ENCODE data around the gene RAET1G. TPM values are rescaled to one million over a fixed set of nuclear protein-coding genes. Genes with fewer than 3 reads are reported as not detected.
"Not testable (repeated sequence)": the region's sequence is repeated elsewhere in the genome, so short reads cannot be mapped to it uniquely, and the experiment has no call there.

RAET1G gene, protein sequence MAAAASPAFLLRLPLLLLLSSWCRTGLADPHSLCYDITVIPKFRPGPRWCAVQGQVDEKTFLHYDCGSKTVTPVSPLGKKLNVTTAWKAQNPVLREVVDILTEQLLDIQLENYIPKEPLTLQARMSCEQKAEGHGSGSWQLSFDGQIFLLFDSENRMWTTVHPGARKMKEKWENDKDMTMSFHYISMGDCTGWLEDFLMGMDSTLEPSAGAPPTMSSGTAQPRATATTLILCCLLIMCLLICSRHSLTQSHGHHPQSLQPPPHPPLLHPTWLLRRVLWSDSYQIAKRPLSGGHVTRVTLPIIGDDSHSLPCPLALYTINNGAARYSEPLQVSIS
- not detected in 2 replicates for total RNA-seq (2014; rRNA removed; shearing (Covaris generic))

DNA sequence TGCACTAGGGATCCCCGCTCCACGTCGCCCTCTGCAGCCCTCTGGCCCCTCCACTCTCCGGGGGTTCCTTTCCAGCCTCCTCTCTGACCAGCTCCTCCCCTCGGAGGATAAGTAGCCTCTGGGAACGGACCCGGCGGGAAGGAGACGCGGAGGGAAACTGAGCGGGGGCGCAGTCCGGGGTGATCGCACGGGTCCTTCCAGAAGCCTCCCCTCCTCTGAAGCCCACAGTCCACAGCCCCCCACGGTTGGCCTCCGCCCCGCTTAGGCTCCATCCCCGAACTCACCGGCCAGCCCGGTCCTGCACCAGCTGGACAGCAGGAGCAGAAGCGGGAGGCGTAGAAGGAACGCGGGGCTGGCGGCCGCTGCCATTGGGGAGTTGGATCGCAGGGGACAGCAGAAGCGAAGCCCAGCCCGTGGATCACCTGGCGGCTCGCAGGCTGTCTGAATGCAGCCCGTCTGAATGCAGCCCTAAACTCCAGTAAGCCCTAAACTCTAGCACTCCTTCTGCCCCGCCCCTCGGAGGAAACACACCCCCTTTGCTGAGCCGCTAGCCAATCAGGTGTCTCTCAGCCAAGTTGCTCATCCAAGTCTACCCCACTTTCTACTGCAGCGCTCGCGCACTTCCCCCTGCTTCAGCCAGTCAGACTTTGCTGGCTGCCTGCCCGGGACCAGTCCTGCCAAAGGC lies at the start of gene RAET1G:
Gene RAET1G, minus strand, starts transcription at position 480 of the 685 bp plus-strand sequence. Its CDS starts 111 bp downstream, at position 369.
- Histone ChIP-seq H3K27ac (no peak within 1 kb of the TSS), H3K27me3 (peaks cover 5% of the 10 kb centered on the region; the same call in 1 of the 2 replicates), H3K36me3 (no peaks in the 10 kb centered on the region), H3K9me3 (replicated peaks) (no peaks in the 10 kb centered on the region), H3K4me3 (peak within 1 kb of the TSS; percentile 55), H3K4me1 (peaks cover 3% of the 10 kb centered on the region; the same call in 1 of the 2 replicates)
- DNase-seq: peak; percentile 93 to 94

DNA sequence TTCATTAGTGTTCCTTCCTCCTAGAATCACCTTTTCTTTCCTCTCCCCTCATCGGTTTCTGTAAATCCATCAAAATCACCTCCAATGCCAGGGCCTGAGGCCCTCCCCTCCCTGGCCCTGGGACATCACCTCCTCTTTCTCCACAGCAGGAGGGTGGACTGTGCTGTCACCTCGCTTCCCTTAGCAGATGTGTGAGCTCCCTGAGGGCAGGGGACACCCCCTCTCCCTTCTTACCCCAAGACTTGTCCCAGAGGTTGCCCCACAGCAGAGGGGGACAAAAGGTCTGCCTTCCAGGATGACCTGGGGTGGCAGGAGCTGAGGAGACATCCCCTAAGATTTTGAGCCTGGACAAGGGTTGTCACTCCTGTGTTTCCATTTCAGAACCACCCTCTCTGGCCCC lies 46.7 kb upstream of the RAET1G start:
- Histone ChIP-seq H3K27me3 (peaks cover 5% of the 10 kb centered on the region; the same call in 1 of the 2 replicates), H3K27ac (no peak overlapping the region), H3K4me3 (no peak overlapping the region), H3K9me3 (replicated peaks) (no peaks in the 10 kb centered on the region), H3K4me1 (no peaks in the 10 kb centered on the region), H3K36me3 (no peaks in the 10 kb centered on the region)
- no peak for DNase-seq

DNA sequence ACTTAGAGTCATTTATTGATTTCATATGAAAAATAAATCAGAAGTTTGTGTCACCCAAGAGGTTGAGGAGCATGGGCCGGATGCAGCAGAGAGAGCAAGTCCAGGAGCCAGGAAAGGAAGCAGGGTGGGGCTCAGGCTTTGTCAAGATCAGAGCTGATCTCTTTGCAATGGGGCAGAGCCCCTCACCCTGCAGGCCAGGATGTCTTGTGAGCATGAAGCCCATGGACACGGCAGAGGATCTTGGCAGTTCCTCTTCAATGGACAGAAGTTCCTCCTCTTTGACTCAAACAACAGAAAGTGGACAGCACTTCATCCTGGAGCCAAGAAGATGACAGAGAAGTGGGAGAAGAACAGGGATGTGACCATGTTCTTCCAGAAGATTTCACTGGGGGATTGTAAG lies 46.0 kb upstream of the RAET1G start:
- H3K4me3 ChIP-seq; H3K36me3 ChIP-seq; H3K27ac ChIP-seq; DNase-seq; H3K4me1 ChIP-seq; H3K9me3 ChIP-seq (replicated peaks); H3K27me3 ChIP-seq: not testable (repeated sequence)

DNA sequence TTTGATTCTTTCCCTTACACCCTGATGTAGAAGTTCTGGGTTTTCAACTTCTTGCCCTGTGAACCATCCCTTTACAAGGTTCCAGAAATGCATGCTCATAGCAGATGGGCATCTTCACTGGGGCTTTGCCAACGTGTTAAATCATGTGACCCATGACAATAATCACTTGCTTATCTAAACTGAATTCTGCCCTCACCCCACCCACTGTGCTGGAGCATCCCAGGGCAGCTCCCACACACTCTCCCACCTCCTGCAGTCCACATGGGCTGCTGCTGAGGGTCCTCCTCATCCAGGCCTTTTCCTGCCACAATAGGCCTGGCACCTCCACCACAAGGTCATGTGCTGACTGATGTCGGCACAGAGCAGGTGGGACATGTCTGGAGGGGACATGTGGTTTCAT lies 45.1 kb upstream of the RAET1G start:
- DNase-seq; H3K27me3 ChIP-seq; H3K4me3 ChIP-seq; H3K9me3 ChIP-seq (replicated peaks); H3K27ac ChIP-seq; H3K4me1 ChIP-seq; H3K36me3 ChIP-seq: not testable (repeated sequence)

DNA sequence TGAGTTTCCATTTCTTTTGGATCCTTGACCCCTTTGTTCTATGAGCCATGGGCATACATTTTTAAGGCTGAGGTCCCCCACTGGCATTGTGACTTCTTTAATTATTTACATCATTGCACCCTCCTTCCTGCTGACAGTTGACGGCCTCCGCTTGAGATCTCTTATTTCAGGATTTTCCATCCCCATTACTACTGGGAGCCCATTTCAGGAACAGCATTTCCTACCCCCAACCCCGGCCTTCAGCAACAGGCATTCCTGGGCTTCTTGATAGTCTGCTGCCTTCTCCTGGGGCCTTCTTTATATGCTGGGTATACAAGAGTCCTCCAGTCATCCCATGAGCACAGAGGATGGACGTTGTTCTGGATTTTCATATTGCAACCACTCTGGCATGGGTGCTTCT lies 44.7 kb upstream of the RAET1G start:
- H3K4me1 ChIP-seq: peaks cover 5% of the 10 kb centered on the region
- no peaks in the 10 kb centered on the region for H3K9me3 ChIP-seq (replicated peaks)
- H3K4me3 ChIP-seq: no peak overlapping the region
- no peak for DNase-seq
- H3K27me3 ChIP-seq: no peaks in the 10 kb centered on the region
- no peaks in the 10 kb centered on the region for H3K36me3 ChIP-seq
- H3K27ac ChIP-seq: no peak overlapping the region

DNA sequence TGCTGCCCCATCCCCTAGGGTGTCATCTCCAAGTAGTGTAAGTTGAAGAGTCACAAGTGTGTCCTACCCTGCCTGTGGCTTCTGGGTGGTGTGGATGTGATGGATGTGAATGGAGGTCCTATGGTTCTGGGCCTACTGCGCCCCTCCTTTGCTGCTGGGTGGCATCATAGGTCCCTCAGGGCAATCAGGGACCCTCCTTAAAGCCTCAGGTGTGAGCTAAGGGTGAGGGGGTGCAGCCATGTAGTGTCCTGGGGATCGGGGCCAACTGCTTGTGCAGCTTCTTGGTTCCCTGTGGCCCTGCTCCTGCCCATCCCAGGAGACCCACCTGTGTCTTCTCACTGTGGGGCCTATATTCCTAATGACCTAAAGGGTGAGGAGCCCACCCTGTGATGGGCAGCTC lies 43.4 kb upstream of the RAET1G start:
- not testable (repeated sequence) for H3K27me3 ChIP-seq; DNase-seq; H3K4me3 ChIP-seq; H3K9me3 ChIP-seq (replicated peaks); H3K36me3 ChIP-seq; H3K27ac ChIP-seq
- peaks cover 14% of the 10 kb centered on the region for H3K4me1 ChIP-seq

DNA sequence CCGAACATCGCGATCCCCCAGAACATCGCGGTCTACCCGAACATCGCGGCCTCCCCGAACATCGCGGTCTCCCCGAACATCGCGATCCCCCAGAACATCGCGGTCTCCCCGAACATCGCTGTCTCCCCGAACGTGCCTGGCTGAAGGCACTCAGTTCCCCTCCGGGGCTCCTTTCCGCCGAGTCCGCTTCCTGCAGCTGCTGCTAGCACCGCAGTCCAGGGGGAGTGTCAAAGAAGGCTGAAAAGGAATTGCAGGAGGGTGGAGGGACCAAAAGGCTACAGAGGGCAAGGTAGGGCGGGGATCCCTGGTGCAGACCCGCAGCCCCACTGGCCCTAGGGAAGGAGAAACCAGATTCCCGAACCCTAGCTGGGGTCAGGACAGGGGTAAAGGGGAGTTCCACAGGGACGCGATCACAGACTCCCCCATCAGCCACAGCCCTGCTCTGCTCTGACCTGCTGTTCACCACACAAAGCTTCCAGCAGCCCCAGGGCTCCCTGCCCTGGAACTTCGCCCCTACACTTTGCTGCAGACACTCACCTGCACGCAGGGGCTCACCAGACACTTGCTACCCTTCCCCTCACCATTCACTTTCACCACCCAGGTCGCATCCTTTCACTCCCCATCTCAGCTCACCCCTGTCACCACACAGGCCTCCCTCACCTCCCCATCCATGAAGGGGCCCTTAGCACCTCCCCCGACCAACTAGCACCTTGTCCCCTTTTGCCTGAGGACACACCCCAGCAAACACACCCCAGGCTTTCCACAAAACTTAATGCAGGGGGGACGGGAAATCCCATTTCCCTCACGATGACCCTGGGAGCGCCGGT lies 42.5 kb upstream of the RAET1G start:
- Histone ChIP-seq H3K4me3 (peak overlapping the region; percentile 62), H3K27me3 (0 out of 2 replicates have a peak, but pooled peaks cover 1% of the 10 kb centered on the region), H3K36me3 (no peaks in the 10 kb centered on the region), H3K27ac (no peak overlapping the region), H3K4me1 (peaks cover 14% of the 10 kb centered on the region), H3K9me3 (replicated peaks) (no peaks in the 10 kb centered on the region)
- DNase-seq: peak; percentile 34 to 43

DNA sequence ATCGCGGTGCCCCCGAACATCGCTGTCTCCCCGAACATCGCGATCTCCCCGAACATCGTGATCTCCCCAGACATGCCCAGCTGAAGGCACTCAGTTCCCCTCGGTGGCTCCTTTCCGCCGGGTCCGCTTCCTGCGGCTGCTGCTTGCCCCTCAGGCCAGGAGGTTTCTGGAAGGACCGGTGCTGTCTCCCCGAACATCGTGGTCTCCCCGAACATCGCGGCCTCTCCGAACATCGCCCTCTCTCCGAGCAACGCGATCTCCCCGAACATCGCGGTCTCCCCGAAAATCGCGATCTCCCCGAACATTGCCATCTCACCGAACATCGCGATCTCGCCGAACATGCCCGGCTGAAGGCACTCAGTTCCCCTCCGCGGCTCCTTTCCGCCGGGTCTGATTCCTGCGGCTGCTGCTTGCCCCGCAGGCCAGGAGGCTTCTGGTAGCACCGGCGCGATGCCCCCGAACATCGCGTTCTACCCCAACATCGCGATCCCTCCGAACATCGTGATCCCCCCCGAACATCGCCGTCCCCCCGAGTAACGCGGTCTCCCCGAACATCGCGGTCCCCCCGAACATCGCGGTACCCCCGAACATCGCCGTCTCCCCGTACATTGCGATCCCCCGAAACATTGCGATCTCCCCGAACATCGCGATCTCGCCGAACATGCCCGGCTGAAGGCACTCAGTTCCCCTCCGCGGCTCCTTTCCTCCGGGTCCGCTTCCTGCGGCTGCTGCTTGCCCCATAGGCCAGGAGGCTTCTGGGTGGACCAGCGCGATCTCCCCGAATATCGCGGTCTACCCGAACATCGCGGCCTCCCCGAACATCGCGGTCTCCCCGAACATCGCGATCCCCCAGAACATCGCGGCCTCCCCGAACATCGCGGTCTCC lies 41.6 kb upstream of the RAET1G start:
- no peaks in the 10 kb centered on the region for H3K36me3 ChIP-seq

DNA sequence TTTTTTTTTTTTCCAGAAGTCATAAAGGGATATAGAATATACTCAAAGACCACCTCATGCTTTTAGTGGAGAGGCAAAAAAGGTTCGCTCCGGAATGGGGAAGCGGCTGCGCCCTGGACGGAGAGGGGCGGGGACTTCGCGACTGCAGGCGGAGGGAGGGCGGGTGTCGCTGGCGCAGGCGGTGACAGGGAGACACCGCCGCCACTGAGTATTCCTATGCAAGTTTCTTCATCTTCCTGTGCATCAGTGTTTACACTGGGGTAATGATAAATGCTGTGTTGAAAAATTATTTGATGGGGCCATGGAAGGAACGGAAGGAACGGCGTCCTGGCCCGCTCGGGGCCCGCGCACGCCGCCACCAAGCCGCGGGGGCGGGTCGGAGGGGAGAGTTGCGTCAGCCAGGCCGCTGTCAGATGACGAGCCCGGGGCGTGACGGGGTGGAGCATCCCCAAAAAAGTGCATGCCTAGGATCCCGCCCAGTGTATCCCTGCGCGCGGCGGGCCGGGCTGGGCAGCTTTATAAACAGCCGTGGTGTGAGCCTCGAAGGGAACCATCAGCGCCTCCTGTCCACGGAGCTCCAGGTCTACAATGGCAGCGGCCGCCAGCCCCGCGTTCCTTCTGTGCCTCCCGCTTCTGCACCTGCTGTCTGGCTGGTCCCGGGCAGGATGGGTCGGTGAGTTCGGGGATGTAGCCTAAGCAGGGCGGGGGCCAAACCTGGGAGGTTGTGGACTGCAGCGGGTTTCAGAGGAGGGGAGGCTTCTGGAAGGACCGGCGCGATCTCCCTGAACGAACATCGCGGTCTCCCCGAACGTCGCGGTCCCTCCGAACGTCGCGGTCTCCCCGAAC lies 40.8 kb upstream of the RAET1G start, which contains the start of gene ULBP1:
Gene ULBP1, plus strand, starts transcription at position 482 of the 846 bp plus-strand sequence. Its CDS starts 107 bp downstream, at position 589.
- H3K27me3 ChIP-seq: 0 out of 2 replicates have a peak, but pooled peaks cover 4% of the 10 kb centered on the region
- H3K36me3 ChIP-seq: no peaks in the 10 kb centered on the region
- peaks cover 14% of the 10 kb centered on the region for H3K4me1 ChIP-seq
- H3K27ac ChIP-seq: peak within 1 kb of the TSS; percentile 31
- DNase-seq: peak; percentile 93 to 94
- H3K9me3 ChIP-seq (replicated peaks): no peaks in the 10 kb centered on the region
- peak within 1 kb of the TSS; percentile 62 for H3K4me3 ChIP-seq

More for the DNA sequence above, 41.6 kb upstream of the RAET1G start:
- 0 out of 2 replicates have a peak, but pooled peaks cover 4% of the 10 kb centered on the region for H3K27me3 ChIP-seq
- no peaks in the 10 kb centered on the region for H3K9me3 ChIP-seq (replicated peaks)
- no peak for DNase-seq
- H3K4me3 ChIP-seq: peak overlapping the region; percentile 62
- H3K4me1 ChIP-seq: peaks cover 14% of the 10 kb centered on the region
- no peak overlapping the region for H3K27ac ChIP-seq

DNA sequence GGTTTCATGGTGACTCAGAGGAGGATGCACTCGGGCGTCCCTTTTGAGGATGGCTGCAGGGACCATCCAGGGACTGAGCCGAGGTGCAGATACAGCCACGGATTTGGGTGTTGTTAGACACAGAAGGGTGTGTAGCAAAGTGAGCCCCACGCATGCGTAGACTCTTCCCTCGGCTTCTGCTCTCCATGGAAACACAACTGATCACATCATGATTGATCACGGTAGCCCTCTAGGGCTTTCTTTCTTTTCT lies 40.2 kb upstream of the RAET1G start:
- DNase-seq: peak; percentile 79 to 86
- peaks cover 14% of the 10 kb centered on the region for H3K4me1 ChIP-seq
- peak overlapping the region; percentile 62 for H3K4me3 ChIP-seq

DNA sequence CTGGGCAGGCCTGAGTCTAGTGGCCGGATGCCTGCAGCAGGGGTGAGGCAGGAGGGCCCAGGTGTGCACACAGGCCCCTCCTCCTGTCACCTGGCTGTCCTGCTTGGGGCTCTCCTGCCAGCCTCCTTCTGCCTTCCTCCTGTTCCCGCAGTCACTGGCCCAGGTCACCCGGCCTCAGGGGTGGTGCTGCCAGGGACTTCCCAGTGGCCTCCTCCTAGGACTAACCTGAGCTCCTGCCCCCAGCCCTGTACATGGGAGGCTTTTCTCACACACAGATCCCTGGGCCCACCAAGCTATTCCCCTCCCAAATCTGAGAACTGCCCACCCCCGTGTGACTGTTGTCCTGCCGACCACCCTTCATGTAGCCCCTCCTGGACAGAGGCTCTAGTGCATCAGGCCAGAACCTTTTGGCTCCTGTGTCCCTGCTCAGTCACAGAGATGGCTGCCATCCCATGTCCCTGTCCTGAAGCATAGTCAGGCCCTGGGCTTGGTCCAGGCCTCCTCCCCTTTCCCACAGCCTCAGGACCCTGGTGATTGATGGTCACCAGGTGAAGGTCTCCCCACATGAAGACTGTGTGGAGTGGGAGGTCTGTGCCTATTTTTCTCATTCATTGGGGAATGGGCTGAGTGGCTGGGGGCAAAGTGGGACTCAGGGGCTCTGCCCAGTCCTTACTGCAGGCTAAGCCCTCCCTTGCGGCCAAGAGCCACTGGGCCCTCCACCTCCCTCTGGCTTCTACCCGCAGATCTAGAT lies 39.7 kb upstream of the RAET1G start:
- Histone ChIP-seq H3K27ac (no peak overlapping the region; the same call in 1 of the 2 replicates), H3K36me3 (no peaks in the 10 kb centered on the region), H3K27me3 (0 out of 2 replicates have a peak, but pooled peaks cover 4% of the 10 kb centered on the region), H3K4me1 (peaks cover 14% of the 10 kb centered on the region), H3K9me3 (replicated peaks) (no peaks in the 10 kb centered on the region), H3K4me3 (peak overlapping the region; percentile 62)
- DNase-seq: peak in 1 of 2 experiments; percentile 30

More for the DNA sequence above, 40.2 kb upstream of the RAET1G start:
- H3K36me3 ChIP-seq: no peaks in the 10 kb centered on the region
- H3K27me3 ChIP-seq: 0 out of 2 replicates have a peak, but pooled peaks cover 4% of the 10 kb centered on the region
- no peaks in the 10 kb centered on the region for H3K9me3 ChIP-seq (replicated peaks)
- H3K27ac ChIP-seq: no peak overlapping the region; the same call in 1 of the 2 replicates

DNA sequence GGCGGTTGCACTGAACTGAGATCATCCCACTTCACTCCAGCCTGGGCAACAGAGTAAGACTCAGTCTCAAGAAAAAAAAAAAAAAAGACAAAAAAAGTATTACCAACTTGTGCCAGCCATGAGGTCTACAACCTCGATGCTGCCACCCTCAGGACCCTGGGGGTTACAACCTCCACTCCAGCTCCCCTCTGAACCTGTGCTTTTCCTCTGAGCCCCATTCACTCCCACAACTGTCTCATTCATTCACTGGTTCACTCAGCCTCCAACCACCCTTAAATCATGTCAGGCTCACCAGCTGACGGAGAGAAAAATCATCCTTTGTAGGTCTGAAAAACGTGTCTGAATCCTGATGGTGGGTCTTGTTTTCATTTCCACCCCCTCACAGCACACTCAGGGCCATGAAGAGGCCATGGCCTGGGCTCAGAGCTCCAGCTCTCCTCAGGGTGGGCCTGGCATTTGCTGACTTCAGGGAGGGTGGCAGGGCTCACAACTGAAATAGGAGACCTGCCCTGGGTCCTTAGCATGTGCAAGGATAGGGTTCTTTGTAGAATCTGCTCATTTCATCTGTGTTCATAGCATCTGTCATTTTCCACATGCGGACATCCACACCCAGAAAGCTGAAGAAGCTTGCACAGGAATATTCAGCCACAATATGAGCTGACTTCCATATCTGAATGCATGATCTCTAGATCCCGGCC lies 39.0 kb upstream of the RAET1G start:
- no peak overlapping the region for H3K27ac ChIP-seq
- H3K27me3 ChIP-seq: 0 out of 2 replicates have a peak, but pooled peaks cover 4% of the 10 kb centered on the region
- peaks cover 14% of the 10 kb centered on the region for H3K4me1 ChIP-seq
- no peaks in the 10 kb centered on the region for H3K9me3 ChIP-seq (replicated peaks)
- DNase-seq: peak; percentile 44 to 65
- H3K4me3 ChIP-seq: no peak overlapping the region
- no peaks in the 10 kb centered on the region for H3K36me3 ChIP-seq

Measured in SJCRH30 (cell line).